Left lung (tissue), 10 donors: ENCODE data around the gene EXT2. TPM values are rescaled to one million over a fixed set of nuclear protein-coding genes. Genes with fewer than 3 reads are reported as not detected.

Experiments
- ATAC-seq: fragments of 200-7000 bp; cut with Tn5 transposase; one replicate; pipeline ENCODE4 v1.9.1; 2020; ENCODE audit warnings: moderate library complexity
- DNase-seq, 4 donors: peaks; one replicate each; pipeline ENCODE4 v3.0.0-alpha.2; 2013 to 2020
- H3K27ac ChIP-seq, 2 donors: fragments of 200-600 bp; sonication (generic) in 1 of 2; one replicate each; pipeline versions ENCODE4 v1.5.0 to v1.8.0; 2020 to 2021
- H3K27me3 ChIP-seq, 2 donors: fragments of 200-600 bp; sonication (generic) in 1 of 2; one replicate each; pipeline versions ENCODE4 v1.5.0 to v1.8.0; 2020 to 2021
- H3K36me3 ChIP-seq, 2 donors: fragments of 200-600 bp; sonication (generic) in 1 of 2; one replicate each; pipeline versions ENCODE4 v1.5.0 to v1.8.0; 2020 to 2021
- H3K4me1 ChIP-seq, 2 donors: fragments of 200-600 bp; one replicate each; pipeline ENCODE4 v1.8.0; 2021
- H3K4me3 ChIP-seq, 2 donors: fragments of 200-600 bp; sonication (generic) in 1 of 2; one replicate each; pipeline versions ENCODE4 v1.5.0 to v1.8.0; 2020 to 2021; ENCODE audit warnings: mild to moderate bottlenecking in 1 of 2
- H3K9me3 ChIP-seq, 2 donors: fragments of 200-600 bp; sonication (generic) in 1 of 2; one replicate each; pipeline versions ENCODE4 v1.5.0 to v1.8.0; 2020 to 2021
- CTCF ChIP-seq, 2 donors: fragments of 200-600 bp; sonication (generic) in 1 of 2; IDR thresholded peaks; one replicate each; pipeline versions ENCODE4 v1.5.0 to v1.8.0; 2021; ENCODE audit warnings: antibody characterized with exemption in 2 of 2
- intact Hi-C, 2 donors: fragments of 100-400 bp; cut with DNase I; formaldehyde crosslinking; loops; one replicate each; pipeline versions ENCODE4 v1.11.2 to v1.14.2; 2022
- polyA plus RNA-seq, 6 donors: library from polyadenylated mRNA; unstranded; fragments of 120-200 nt; gene quantifications; one replicate each; pipeline ENCODE4 v1.2.1, GENCODE V29; 2013; ENCODE audit not compliant: insufficient read length in 6 of 6
- total RNA-seq, 2 donors: library from RNA; stranded (reverse); fragmentation: NEBNext Ultra II Directional; extraction: Animal tissue kit (Norgen Biotek cat#: 25700); gene quantifications; one replicate each; pipeline ENCODE4 v1.2.1, GENCODE V29; 2021
- donor health status: DM: no; HTN: yes; CAD: no.
- donor health status: DM: no; HTN: no; CAD: no.

Gene EXT2
- total and polyA plus RNA-seq, 8 donors: 56.4 to 85.0 (median 76.8) TPM

- H3K4me3 ChIP-seq: no peak overlapping the region
- no peaks in the 10 kb centered on the region for H3K27me3 ChIP-seq
- peaks cover 0 to 16% of the 10 kb centered on the region in 2 donors for H3K36me3 ChIP-seq
- no peak for DNase-seq
- no peak for ATAC-seq
- intact Hi-C loops: no loop called here
- no peaks in the 10 kb centered on the region for H3K4me1 ChIP-seq
- H3K27ac ChIP-seq: no peak overlapping the region
- TF ChIP-seq CTCF (IDR thresholded peaks at IDR 0.05): no peak
- H3K9me3 ChIP-seq: no peaks in the 10 kb centered on the region
These were observed 81.2 kb downstream of the EXT2 start for GRCh38 chr11:44176546-44177213.

- DNase-seq: no peak
- ATAC-seq: no peak
- Histone ChIP-seq H3K27ac (no peak overlapping the region), H3K4me3 (no peak overlapping the region), H3K27me3 (no peaks in the 10 kb centered on the region), H3K4me1 (no peaks in the 10 kb centered on the region), H3K36me3 (peaks cover 0 to 4% of the 10 kb centered on the region in 2 donors), H3K9me3 (no peaks in the 10 kb centered on the region)
- no peak for TF ChIP-seq CTCF (IDR thresholded peaks at IDR 0.05)
- intact Hi-C loops: no loop called here
These were observed 82.4 kb downstream of the EXT2 start for GRCh38 chr11:44177905-44178304.

GRCh38 chr11:44178381-44178780, 82.9 kb downstream of the EXT2 start:
- intact Hi-C loops: no loop called here
- H3K36me3 ChIP-seq: no peaks in the 10 kb centered on the region
- H3K27ac ChIP-seq: no peak overlapping the region
- ATAC-seq: no peak
- peak in 1 of 4 donors; percentile 16 for DNase-seq
- H3K4me3 ChIP-seq: no peak overlapping the region
- TF ChIP-seq CTCF (IDR thresholded peaks at IDR 0.05): no peak
- no peaks in the 10 kb centered on the region for H3K27me3 ChIP-seq
- no peaks in the 10 kb centered on the region for H3K4me1 ChIP-seq
- H3K9me3 ChIP-seq: no peaks in the 10 kb centered on the region

GRCh38 chr11:44179173-44179572, 83.7 kb downstream of the EXT2 start:
- Histone ChIP-seq H3K36me3 (no peaks in the 10 kb centered on the region), H3K27ac (no peak overlapping the region), H3K4me1 (no peaks in the 10 kb centered on the region), H3K9me3 (no peaks in the 10 kb centered on the region), H3K4me3 (no peak overlapping the region), H3K27me3 (no peaks in the 10 kb centered on the region)
- ATAC-seq (no peak), DNase-seq (no peak)
- intact Hi-C loops: no loop called here
- no peak for TF ChIP-seq CTCF (IDR thresholded peaks at IDR 0.05)

GRCh38 chr11:44180107-44180506, 84.6 kb downstream of the EXT2 start:
- H3K4me1 ChIP-seq: no peaks in the 10 kb centered on the region
- no peak for ATAC-seq
- TF ChIP-seq CTCF (IDR thresholded peaks at IDR 0.05): no peak
- no peak for DNase-seq
- H3K36me3 ChIP-seq: no peaks in the 10 kb centered on the region
- H3K4me3 ChIP-seq: no peak overlapping the region
- H3K9me3 ChIP-seq: no peaks in the 10 kb centered on the region
- intact Hi-C loops: no loop called here
- no peaks in the 10 kb centered on the region for H3K27me3 ChIP-seq
- H3K27ac ChIP-seq: no peak overlapping the region
